D721Med (cell line): ENCODE results near the gene NR2F1-AS1.

Source experiments
- DNase-seq: peaks from one replicate; pipeline ENCODE4 v3.0.0; 2011; ENCODE audit warnings: low spot score; ENCODE audit not compliant: insufficient read length
- FAIRE-seq: peaks from 2 replicates; lab custom pipeline; 2011; peaks lifted over from hg19 to GRCh38; lab: Jason Lieb, UNC
- CTCF ChIP-seq: IDR thresholded peaks from 2 replicates; pipeline ENCODE4 v1.5.1; 2012; ENCODE audit warnings: mild to moderate bottlenecking, control low read depth; ENCODE audit not compliant: insufficient read depth; ENCODE audit errors: missing control alignments

NR2F1-AS1 gene

DNA sequence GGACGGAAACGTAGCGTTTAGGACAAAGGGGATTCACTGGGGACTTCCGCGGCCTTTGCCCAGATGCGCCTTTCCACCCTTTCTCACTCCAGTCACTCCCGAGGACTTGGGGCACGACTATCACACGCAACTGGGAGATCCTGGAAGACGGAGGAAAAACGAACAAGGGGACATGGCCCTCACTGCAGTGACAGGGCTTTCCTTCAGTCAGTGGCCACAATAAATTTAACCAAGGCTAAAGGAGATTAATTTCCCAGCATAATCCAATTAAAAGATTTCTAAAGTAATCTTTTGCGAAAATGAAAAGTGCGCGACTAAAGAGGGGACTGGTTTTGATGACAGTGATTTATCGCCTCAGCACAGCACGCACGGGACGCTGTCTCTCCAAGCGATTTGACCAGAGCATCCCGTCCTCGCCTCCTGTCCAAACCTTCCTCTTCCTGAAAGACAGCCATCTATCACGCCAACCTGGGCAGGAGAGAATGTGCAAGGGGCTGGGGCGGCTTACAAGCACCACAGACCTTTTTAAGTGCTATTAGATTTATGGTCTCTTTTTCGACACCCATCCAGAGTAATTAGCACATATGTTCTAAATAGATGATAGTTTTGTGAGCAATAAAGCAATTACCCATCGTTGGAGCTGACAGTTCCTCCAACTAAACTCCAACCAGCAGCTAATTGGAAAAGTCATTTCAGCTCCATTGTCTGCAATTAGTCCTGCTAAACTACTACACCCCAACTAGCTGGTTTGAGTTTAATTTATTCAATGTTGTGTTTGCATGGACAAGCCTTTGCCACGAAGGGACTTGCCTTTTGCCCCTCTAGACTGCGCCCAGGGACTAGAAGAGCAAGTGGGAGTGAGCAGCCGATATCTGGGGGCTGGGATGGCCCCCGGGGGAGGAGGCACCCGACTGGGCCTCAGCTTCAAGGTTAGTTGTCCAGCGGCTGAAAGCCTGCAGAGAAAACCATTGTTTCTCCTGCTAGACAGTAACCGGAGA, 7.4 kb downstream of the NR2F1-AS1 start:
- peak; percentile 63 for FAIRE-seq
- TF ChIP-seq CTCF, result no peak
- no peak for DNase-seq

DNA sequence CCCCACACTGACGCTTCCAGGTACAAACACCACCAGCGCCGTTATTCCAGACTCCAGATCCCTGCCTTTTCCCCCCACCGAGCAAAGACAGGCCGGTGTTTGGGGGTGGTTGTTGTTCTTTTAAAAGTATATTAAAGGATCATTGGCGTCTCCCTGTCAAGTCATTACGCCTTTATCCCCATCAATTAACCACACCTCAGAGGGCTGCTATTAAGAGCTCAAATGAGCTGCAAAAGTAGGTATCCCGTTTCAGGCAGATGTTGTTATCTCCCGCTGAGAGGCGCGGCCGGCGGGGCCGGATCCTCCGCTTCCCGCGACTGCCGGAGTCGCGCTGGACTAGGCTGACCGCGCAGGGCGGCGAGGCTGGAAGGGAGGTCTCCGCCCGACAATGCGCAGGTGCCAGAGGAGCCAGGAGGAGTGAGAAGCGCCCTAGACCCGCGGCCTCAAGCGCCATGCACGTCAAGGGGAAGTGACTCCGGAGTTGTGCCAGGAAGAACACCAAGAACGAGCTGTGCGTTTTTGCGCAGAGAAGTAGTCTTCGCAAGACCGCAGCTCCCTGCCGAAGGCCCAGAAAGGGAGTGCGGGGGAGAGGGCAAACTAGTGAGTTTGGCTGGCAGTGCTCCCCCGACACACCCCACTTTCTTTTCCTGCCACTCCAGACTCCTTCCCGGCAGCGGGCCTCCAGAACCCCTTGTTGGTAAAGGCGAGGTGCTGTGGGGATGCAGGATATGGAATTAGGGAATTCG, 8.2 kb downstream of the NR2F1-AS1 start:
- FAIRE-seq (no peak), DNase-seq (no peak)
- no peak for TF ChIP-seq CTCF

- TF ChIP-seq CTCF, result no peak
- no peak for FAIRE-seq
- DNase-seq, result no peak
Measured at GRCh38 chr5:93572101-93572607, 8.9 kb downstream of the NR2F1-AS1 start.

DNA sequence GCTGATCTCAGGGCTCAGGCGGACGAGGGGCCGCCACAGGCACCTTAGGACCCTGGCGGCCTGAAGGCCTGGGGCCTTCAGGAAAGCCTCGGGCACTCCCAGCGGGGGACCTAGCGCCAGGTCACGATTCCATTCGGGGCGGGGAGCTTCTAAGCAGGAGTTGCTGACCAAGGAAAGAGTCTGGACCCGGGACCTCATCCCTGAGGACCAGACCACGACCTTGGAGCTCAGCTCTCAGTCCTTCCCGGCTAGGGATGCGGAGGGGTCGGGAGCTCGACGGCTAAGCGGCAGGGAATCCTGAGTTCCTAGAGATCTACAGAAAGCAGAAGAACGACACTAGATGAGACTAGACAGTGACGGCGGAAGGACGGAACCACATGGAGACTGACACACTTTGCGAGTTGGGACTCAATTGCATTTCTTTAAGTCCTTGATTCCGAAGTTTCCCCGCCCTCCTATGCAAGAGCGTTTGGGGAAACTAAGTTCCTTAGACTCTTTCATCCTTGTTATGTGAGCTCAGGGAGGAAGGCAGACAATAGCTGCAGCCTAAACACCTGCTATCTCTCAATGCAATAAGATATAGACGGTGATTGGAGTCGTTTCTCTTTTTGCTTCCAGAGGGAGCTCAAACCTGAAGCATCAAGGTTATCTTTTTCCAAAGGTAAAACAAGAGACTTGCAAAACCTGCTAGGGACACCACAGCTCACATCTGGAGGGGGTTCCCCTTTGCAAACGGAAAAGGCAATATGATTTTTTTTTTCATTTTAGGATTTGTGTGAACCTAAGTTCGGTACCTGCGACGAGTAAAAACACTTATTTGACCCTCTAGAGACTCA, 9.7 kb downstream of the NR2F1-AS1 start:
- DNase-seq (no peak), FAIRE-seq (no peak)
- no peak for TF ChIP-seq CTCF

GRCh38 chr5:93570294-93571113, 10.5 kb downstream of the NR2F1-AS1 start:
- FAIRE-seq (no peak), DNase-seq (no peak)
- TF ChIP-seq CTCF, result no peak
